ENCODE results near the gene NECTIN3.

Gene NECTIN3, protein sequence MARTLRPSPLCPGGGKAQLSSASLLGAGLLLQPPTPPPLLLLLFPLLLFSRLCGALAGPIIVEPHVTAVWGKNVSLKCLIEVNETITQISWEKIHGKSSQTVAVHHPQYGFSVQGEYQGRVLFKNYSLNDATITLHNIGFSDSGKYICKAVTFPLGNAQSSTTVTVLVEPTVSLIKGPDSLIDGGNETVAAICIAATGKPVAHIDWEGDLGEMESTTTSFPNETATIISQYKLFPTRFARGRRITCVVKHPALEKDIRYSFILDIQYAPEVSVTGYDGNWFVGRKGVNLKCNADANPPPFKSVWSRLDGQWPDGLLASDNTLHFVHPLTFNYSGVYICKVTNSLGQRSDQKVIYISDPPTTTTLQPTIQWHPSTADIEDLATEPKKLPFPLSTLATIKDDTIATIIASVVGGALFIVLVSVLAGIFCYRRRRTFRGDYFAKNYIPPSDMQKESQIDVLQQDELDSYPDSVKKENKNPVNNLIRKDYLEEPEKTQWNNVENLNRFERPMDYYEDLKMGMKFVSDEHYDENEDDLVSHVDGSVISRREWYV

DNA sequence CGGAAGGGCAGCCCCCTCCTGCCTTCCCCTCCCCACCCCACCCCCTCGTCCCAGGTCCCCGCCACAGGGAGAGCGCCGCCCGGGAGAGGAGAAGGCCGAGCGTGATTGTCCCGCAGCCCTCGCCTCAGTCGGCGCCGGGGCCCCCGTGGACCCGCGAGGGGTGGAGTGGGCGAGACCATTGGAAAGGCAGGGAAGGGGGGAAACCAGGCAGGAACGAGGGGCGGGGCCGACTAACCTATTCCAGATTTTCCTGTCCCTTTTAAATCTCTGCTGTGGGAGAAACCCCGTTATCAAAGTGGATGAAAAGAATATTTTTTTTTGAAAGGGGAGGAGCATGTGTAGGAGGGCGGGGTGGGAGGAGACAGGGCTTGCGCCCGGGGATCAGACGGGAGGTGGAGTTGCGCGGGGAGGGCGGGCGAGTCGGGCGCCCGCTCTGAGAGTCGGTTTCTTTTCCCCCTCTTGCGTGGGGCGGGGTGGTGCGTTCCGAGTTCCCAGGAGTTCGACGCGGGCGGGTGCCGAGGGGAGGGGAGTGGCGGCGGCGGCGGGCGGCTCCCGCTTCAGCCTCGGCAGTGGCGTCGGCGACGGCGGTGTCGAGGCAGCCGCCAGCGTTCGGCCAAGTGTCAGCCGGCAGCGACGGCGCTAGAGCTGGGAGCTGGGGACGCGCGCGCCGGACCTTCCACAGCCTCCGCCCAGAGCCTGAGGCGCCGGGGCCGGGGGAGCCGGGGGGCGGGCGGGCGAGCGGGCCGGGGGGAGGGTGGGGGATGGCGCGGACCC is at the start of gene NECTIN3:
Gene NECTIN3, plus strand, starts transcription at position 560 of the 774 bp plus-strand sequence. Its CDS starts 202 bp downstream, at position 762.
- DNase-seq, result no peak

DNA sequence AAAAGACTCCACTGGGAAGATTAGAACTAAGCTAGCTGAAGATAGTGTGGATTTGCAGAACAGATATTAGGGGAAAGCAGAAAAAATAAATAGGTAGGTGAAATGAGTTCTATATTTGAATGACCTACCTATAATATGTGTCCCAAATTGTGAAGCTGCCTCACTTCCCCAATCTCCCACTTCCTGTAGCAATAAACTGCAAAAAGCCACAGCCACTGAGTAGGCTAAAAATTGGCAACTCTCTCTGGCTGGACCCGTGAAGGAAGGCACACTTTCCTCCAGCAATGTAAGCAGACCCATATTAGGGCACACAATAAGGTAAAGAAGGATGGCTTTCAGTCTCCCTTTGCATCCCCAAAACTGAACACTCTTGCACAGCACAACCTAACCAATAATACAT is 43.7 kb upstream of the NECTIN3 start:
- no peak for DNase-seq

DNA sequence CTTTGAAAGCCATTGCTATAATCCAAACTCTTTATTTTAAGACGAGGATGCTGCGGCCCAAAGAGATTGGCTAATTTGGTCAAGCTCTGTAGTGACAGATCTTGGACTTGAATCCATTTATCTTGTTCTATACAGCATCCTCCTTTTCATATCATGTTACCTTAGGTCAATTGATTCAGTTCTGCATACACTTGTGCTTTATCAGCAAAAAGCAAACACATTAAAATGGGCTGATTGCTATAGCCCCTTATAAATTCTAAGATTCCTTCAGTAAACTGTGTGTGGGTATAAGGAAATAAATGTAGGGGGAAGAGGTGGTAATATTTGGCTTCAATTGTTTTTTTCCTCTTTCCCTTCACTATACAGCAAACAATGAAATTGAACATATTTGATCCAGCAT is 40.1 kb upstream of the NECTIN3 start:
- no peak for DNase-seq

DNA sequence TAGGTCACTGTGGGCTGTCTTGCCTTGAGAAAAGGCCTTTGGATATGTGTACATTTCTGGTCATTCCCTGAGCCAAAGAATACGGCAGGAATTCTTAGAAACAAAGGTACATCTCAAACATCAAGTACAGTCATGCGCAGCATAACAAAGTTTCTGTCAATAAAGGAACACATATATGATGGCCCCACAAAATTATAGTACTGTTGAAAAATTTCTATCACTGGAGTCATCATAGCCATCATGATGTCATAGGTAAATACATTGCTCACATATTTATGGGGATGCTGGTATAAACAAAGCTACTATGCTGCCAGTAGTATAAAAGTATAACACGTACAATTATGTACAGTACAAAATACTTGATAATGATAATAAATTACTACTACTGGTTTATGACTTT is 38.9 kb upstream of the NECTIN3 start:
- DNase-seq, result no peak

DNA sequence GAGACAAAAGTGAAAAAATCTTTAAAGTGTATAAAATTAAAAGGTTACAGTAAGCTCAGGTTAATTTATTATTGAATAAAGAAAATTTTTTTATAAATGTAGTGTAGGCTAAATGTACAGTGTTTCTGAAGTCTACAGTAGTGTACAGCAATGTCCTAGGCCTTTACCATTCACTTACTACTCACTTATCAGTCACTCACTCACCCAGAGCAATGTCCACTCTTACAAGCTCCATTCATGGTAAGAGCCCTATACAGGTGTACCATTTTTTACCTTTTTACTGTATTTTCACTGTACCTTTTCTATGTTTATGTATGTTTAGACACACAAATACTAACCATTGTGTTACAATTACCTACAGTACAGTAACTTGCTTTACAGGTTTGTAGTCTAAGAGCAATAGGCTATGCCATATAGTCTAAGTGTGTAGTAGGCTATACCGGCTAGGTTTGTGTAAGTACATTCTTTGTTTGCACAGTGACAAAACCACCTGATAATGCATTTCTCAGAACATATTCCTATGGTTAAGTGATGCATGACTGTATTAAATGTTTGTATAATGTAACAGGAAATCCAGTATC is 38.1 kb upstream of the NECTIN3 start:
- DNase-seq, result no peak

DNA sequence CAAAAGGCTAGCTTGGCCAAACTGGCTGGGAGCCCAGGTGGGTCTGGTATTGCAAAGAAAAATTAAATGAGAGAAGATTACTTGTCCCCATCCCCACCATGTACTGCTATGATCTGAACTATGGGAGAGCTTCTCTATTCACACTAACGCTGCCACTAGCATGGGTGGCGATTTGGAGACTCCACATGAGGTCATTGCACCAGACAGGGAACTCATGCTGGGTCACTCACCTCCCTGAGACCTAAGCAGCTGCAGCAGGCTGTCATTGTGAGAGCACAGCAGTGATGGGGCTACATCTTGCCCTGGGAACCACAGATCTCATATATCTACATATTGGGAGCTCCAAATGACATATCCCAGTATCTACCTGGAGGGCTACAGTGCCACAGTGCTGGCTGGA is 36.3 kb upstream of the NECTIN3 start:
- no peak for DNase-seq

DNA sequence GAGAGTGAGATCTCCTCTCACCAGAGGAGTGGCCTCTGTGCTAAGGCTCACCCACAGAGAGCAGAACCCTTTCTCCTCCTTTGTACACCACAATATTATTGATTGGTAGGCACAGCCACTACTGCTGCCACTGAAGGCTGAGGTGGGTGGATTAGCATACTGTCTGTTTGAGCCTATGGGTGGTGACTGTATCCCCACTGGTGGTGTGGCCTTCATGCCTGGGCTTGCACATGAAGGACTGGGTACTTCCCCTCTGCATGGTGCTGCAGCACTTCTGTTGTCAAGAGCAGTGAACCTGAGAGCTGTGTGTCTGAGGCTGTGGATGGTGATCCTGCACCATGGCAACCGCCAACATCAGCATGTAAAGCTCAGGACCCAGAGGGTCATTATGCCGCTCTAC is 35.7 kb upstream of the NECTIN3 start:
- no peak for DNase-seq

DNA sequence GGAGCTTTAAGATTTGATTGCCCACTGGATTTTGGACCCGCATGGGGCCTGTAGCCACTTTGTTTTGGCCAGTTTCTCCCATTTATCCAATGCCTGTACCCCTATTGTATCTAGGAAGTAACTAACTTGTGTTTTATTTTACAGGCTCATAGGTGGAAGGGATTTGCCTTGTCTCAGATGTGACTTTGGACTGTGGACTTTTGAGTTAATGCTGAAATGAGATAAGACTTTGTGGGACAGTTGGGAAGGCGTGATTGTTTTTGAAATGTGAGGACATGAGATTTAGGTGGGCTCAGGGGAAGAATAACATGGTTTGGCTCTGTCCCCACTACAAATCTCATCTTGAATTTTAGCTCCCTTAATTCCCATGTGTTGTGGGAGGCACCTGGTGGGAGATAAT is 30.7 kb upstream of the NECTIN3 start:
- DNase-seq, result no peak

DNA sequence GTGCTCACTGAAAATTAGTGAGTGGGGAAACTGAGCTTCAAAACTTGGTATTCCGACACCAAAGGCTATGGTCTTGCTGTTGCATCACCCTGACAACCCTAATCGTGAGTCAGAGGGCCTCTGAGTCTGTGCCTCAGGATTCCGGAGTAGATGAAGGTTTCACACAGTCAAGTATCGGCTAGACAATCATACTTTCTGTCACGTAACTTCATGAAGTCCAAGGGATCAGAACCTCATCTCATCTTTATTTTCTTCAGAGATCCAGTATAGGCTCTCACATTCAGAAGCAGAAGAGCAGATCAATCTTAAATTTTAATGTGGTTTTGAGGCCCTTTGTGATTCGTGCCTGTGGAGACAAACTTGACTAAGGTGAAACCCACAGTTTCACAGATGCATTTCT is 26.1 kb upstream of the NECTIN3 start:
- DNase-seq, result no peak

DNA sequence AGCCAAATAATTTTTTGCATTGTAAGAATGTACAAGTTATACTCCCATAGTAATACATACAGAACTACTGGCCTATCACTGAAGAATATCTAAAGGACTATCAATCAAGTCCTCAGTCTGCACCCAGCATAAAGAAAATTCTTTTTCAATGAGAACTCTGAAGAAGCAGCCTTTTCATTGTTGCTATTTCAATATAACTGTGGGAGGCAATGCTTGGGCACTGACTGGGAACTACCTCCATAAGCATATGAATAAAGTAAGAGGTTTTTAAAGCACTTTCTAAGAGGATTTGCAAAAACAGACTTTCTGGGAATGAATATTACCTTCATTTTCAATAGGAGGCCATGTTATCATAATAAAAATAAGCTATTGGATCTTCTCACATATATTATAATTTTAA is 24.6 kb upstream of the NECTIN3 start:
- DNase-seq, result no peak

DNA sequence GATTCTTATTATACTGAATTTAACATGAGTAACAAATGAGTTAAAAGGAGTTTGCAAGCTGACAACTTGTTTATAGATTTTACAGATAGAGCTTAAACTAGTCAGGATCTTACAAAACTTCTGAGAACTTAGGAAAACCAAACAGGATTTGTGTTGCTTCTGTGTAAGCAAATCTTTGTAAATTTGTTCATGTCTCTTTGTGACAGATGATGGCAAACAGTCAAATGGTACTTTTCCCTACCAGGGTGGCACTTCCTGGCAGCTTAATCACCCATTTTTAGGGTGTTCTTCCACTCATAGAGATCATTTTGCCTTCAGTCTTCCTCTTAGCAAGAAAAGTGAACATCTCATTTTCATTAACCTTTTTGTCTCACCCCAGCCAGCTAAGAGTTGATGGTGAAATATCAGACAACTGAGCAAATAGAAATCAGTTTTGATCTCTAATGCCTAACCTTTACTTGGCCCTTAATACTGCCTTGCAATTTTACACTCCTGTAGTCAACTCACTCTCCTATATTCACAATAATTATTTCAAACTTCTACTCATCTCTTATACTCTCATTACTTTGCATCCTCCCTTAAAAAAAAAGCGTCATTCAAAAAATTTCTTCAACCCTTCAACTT is 23.7 kb upstream of the NECTIN3 start:
- DNase-seq, result no peak

DNA sequence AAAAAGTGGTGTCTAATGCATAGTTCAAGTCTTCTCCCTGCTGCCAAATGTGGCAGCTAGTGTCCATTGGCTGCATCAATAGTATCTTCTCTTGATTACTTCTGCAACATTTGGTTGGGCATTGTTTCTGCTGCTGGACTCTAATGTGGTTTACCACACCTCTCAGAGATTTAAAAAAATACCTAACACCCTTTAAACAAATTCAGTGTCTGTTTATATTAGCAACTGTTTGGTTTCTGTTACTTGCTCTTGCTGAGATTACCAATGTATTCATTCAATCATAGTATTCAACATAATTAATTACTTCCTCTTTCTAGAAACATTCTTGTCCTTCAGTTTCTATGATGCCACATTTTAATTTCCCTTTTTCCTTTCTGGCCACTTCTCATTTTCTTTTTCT is 20.3 kb upstream of the NECTIN3 start:
- no peak for DNase-seq

DNA sequence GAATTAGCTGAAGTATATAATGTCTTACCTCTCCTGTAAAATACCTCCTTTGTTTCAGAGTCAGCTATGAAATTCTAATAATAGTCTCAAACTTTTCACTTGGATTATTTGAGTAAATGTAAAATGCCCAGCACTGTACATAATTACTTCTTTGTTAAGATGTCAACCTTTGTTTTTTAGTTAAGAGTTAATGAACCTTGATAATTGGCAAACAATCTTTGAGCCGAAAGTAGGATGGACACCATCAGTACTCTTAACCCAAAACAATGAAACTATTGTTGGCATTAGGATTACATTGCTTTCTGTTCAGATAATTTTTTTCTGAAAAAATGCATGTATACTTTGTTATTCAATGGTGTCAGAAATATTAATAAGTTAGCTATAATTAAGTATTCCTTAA is 3.0 kb upstream of the NECTIN3 start:
- DNase-seq, result no peak

DNA sequence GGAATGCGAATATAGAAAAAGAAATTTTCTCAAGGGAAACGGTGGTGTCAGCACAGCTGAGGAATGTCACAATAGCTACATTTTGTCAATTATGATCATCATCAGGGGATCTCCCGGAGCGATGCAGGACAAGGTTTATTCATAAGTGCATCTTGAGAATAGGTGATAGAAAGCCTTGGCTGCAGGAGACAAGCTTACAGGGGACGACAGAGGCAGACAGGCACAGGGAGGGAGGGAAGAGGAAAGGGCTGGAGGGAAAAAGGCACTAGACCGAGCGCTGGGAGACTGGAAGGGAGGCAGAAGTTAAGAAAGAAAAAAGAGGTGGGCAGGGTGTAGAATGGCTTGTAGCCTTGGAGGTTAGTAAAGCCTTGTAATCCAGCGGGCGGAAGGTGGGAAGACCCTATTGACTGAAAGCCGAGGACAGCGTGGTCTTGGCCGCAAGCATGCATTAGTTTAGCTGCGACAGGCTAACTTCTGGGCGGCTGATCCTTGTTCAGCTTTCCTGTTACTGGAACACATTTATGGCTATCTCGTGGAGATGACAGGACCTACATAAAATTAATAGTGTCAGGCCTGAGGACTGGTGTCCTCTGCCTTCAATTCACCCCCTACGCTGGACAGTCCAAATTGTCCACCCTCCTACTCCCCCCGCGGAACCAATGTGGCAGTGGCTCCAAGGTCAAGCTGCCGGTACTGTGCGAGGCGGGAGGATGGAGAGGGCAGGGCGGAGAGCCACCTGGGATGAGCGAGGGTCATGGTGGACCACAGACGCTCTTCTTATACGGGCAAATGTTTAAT is 1.4 kb upstream of the NECTIN3 start:
- DNase-seq, result no peak

DNA sequence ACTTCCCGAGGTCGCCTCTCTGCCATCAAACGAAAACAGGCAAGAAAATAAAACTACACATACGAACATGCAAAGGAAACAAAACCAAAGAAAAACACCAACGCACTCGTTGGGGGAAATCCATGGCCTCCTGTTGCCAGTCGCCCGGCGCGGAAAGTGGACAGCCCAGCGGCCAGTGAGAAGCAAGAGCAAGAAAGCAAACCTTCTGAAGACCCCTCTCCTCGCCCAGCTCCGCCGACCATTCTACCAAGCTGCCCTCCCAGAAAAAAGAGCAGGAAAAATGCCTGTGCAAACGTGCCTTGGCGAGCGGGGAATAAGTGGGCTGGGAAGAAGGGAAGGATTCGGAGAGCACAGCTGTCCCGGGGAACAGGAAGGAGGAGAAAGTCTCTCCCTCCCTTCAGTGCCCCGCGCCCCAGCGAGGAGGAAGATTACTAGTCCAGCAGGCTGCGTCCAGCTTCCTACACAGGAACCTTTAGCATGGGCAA is 802 bp upstream of the NECTIN3 start:
- DNase-seq, result no peak

DNA sequence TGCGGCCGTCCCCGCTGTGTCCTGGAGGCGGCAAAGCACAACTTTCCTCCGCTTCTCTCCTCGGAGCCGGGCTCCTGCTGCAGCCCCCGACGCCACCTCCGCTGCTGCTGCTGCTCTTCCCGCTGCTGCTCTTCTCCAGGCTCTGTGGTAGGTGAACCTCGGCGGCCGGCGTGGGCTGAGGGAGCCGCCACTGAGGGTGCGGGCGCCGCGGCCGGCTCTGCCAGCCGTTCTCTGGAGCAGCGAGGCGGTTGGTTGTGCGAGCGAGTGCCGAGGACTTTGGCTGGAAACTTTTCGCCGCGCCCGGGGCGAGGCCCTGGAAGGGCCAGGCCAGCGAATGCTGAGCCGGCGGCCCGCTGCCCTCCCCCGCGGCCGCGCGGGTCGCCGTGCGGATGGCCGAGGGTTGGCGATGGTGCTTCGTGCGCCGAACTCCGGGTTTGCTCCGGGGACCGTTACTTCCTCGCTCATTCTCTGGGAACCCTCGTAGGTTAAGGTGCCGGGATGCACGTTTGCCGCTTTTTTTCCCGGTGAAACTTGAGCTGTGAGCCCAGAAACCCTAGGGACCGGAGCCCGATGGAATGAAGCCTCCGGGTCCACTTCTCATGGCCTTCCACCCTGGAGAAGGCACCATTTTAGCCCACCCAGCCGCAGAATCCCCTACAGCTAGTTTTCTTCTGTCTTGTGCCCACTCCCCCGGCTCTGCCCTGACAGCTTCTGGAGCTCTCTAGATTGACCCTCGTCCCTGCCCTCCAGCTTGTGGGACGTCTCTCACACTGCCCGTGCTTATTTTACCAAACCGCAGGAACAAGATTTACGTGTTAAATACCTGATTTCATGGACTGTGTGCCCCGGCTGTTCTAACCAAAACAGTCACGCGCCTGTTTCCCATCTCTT is 660 bp downstream of the NECTIN3 start:
- no peak for DNase-seq

DNA sequence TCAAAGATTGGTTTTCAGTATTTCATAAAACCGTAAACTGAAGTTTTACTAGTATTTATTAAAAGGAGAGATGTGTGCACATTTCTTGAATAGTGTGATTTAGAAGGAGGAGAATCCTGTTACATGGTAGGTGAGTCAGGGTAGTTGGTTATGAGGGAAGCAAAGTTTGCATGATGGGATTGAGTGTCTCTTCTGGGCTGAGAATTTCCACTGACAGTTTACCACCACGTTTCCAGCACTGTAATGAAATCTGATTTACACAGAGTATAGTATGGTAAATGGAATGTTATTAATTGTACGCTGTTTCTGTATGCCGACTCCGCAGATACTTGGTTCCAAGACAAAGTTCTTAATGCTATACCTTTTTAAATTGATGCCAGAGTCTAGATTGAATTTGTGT is 1.6 kb downstream of the NECTIN3 start:
- DNase-seq, result no peak

DNA sequence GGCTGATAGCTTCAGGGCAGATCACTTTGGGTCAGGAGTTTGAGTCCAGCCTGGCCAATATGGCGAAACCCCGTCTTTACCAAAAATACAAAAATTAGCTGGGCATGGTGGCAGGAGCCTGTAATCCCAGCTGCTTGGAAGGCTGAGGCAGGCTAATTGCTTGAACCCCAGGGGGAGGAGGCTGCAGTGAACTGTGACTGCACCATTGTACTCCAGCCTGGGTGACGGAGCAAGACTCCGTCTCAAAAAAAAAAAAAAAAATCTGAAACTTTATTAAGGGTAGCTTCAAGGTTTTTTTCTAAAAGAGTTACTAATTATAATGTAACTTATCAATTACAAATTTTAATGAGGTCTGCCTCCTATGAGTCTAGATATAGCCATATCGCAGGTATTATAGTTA is 5.1 kb downstream of the NECTIN3 start:
- DNase-seq, result no peak

DNA sequence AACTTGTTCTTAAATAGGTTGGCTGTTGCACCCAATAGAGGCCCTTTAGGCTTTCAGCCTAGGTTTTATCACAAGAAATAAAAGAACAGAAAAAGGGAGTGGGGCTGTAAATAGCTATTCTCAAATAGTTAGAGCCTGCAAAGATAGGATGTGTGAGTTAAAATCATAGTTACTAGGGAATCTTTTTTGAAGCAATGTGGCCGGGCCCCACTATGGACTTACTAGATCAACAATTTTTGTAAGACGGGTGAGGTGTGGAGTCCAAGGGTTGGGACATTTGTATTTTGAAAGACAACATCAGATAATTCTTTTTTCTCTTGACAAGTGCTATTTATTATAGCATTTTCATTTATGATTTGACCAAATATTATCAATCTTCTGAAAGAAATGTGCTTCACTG is 5.8 kb downstream of the NECTIN3 start:
- no peak for DNase-seq

DNA sequence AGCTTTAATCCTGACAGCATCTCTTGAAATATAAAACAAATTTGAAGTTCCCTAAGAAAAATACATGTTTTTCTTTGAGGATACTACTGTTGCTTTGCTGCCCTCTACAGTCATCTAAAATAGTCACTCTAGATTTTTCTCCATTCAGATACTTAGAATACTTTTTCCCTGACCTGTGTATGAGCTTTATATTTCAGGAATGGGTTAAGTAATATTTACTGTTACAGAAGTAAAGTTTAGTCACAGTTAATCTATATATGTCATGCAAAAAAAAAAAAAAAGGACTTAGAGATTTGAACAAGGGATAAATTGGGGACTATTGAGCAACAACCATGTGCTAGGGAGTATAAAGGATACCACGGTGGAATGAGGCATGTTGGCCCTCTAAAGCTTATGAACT is 8.8 kb downstream of the NECTIN3 start:
- no peak for DNase-seq

DNA sequence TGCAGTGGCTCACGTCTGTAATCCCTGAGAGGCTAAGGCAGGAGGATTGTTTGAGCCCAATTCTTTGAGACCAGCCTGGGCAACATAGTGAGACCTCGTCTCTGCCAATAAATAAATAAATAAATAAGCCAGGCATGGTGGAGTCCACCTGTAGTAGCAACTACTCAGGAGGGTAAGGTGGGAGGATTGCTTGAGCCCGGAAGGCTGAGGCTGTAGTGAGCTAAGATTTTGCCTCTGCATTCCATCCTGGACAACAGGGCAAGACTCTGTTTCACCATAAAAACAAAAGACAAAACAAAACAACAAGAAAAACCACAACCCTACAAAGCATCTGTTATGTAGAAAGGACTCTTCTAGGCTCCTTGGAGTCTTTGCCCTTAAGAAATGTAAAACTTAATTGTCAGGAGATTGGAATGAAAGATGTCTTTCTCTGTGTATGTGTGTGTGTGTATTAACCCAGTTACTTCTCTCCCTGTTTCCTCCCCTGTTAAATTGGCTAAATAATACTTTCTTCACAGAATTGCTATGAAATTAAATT is 9.5 kb downstream of the NECTIN3 start:
- DNase-seq, result no peak
